ENCODE data around the gene PIP5K1C.
"Not testable (repeated sequence)": the region's sequence is repeated elsewhere in the genome, so short reads cannot be mapped to it uniquely, and the experiment has no call there.

The PIP5K1C gene

DNA sequence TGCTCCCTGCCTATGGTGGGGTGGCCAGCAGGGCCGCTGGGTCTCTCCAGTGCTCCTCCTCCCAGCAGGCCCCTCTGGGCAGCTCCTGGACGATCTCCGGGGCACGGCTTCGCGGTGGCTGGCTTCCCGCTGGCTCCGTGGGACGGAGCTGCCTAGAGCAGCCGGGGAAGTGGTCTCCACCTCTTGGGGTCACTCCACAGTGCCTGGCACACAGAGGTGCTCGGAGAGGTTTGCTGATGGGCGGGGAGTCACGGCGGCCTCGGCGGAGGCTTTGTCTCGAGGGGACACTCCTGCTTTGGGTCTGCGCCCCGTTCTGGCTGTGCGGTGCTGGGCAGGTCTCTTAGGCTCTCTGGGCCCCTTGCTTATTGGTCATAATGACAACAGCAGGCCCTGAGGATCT is 63.8 kb downstream of the PIP5K1C start:
- TF ChIP-seq, protein P1, sequence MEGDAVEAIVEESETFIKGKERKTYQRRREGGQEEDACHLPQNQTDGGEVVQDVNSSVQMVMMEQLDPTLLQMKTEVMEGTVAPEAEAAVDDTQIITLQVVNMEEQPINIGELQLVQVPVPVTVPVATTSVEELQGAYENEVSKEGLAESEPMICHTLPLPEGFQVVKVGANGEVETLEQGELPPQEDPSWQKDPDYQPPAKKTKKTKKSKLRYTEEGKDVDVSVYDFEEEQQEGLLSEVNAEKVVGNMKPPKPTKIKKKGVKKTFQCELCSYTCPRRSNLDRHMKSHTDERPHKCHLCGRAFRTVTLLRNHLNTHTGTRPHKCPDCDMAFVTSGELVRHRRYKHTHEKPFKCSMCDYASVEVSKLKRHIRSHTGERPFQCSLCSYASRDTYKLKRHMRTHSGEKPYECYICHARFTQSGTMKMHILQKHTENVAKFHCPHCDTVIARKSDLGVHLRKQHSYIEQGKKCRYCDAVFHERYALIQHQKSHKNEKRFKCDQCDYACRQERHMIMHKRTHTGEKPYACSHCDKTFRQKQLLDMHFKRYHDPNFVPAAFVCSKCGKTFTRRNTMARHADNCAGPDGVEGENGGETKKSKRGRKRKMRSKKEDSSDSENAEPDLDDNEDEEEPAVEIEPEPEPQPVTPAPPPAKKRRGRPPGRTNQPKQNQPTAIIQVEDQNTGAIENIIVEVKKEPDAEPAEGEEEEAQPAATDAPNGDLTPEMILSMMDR (IDR thresholded peaks at IDR 0.05; ENCODE audit: insufficient read depth, missing control alignments) = no peak
- no peak for FAIRE-seq
- no peak for DNase-seq (ENCODE audit: insufficient read length, low spot score)

DNA sequence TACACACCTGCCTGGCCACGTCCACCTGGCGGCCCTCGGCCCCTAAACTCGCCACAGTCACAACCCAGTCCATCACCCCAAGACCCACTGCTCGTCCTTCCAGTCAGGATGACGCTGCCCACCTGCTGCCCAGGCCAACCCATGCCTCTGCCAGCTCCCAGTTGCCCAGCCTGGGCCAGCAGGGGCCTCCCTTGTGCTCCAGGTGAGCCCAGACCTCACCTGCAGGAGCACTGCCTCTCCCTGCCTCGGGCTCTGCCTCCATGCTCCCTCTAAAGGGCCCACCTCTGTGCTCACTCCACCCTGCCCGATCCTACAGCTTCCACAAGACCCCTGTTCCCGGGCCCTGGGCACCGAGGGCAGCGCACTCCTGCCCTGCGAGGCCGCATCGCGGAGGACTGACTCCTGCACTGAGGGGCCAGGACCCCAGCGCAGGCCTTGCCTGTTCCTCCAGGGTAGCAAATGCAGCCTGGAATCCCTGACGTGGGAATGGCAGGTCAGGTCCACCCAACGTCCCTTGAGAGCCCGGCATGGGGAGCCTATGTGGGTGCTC is 65.7 kb downstream of the PIP5K1C start:
- FAIRE-seq = no peak
- TF ChIP-seq, protein P1 (IDR thresholded peaks at IDR 0.05; ENCODE audit: insufficient read depth, missing control alignments) = no peak

DNA sequence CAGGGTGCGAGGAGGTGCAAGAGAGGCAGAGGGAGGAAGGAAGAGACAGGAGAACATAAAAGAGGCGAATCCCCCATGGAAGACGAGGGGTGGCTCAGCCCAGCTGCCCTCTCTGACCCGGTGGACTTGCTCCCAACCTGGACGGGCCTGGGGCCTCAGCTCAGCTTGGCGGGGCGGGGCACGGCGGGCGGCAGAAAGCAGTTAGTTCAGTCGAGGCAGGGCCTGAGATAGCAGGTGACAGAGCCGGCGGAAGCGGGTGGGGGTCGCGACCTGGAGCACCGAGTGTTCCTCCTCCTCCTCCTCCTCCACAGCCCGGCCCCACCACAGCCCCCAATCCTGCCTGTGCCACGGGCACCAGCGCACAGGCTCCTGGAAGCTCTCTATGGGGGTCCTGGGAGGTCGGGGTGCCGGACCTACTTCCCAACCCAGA is 66.7 kb downstream of the PIP5K1C start:
- TF ChIP-seq, protein P1 (IDR thresholded peaks at IDR 0.05; ENCODE audit: insufficient read depth, missing control alignments) = no peak
- no peak for DNase-seq (ENCODE audit: insufficient read length, low spot score)
- no peak for FAIRE-seq

More for the DNA sequence above, 65.7 kb downstream of the PIP5K1C start:
- no peak for DNase-seq (ENCODE audit: insufficient read length, low spot score)

DNA sequence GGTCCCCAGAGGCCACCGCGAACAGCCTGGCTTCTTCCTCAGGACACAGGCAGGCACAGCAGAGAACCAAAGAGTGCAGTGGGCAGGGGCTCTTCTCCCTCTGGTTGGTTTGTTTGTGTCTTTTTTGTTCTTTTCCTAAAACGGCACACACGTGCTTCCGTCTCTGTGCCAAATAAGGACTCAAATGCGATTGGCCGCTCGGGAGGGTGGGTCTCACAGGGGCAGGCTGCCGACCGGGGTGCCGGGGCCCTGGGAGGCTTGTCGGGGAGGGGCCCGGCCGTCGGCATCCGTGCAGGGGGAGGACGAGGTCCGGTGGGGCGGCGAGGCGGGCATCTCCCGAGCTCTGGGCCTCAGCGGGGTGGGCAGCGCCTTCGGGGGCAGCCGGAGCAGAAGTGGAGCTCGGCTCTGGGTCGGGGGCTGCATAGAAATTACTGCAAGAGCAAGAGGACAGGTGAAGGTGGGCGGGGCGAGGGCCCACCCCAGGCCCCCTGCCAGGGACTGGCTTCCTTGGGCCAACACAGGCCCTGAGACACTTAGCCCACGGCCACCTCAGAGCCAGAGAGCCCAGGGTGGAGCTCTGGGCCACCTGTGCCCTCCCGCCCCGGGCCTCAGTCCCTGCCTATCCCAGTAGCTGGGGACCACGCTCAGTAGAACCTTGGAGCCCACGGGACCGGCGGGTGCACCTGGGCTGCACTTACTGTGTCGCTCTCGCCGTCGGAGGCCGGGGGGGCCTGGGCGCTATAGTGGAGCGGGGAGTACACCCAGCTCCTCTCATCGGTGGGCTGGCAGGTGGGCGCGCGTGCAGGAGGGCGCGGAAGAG is 67.3 kb downstream of the PIP5K1C start:
- DNase-seq (ENCODE audit: insufficient read length, low spot score) (no peak), FAIRE-seq (no peak)
- TF ChIP-seq, protein P1 (IDR thresholded peaks at IDR 0.05; ENCODE audit: insufficient read depth, missing control alignments) = no peak

DNA sequence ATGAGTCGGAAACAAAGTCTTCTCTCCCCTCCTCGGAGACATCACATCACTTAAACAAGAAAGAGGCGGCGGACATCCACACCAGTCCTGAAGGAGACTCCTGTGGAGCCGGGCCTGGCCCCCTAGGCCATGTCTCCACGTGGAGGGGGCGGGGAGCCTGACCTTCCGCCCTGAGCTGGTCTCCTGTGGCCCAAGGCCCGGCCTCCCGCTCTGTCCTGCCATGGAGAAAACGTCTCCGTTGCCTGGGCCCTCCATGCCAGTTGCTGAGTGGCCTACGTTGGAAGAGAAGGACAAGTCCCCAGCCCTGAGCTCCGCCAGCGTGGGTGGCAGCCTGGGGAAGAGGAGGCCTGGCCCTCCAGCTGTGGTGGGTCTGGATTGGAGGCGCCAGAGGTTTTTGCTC is 68.2 kb downstream of the PIP5K1C start:
- TF ChIP-seq, protein P1 (IDR thresholded peaks at IDR 0.05; ENCODE audit: insufficient read depth, missing control alignments) = no peak
- DNase-seq (ENCODE audit: insufficient read length, low spot score) (no peak), FAIRE-seq (no peak)

DNA sequence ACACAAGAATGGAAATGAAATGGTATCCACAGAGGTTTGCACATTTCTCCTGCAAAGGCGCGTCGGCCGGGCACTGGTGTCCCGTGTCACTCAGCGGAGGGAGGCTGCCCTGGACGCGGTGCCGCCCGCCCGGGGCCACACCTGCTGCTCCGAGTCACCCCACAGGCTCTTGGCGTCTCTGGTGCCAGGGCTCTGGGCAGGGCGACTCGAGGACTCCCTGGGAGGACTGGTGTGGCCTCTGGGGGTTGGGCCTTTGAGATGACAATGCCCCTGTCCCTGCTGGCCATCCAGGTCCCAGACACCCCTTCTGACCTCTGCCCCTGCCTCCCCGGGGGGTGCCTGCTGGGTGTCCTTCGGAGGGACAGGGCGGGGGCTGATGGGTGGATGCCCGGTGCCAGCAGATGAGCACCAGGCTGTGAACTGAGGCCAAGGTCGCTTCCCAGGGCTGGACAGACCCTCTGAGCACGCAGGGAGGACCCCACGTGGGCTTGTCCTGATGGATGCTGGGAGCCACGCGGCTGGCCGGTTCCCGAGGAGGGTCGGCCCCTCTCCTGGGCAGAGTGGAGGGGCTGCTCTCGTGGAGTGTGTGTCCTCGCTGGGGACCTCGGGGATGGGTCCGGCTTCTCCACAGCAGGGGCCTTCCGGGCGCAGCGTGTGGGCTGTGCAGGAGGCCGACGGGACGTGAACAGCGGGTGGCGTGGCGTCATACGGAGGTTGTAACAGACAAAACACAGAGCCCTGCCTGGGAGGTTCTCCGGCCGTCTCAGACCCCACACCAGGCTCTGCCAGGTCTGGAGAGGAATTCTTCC is 69.0 kb downstream of the PIP5K1C start:
- TF ChIP-seq, protein P1 (IDR thresholded peaks at IDR 0.05; ENCODE audit: insufficient read depth, missing control alignments) = no peak
- no peak for DNase-seq (ENCODE audit: insufficient read length, low spot score)
- FAIRE-seq = no peak

DNA sequence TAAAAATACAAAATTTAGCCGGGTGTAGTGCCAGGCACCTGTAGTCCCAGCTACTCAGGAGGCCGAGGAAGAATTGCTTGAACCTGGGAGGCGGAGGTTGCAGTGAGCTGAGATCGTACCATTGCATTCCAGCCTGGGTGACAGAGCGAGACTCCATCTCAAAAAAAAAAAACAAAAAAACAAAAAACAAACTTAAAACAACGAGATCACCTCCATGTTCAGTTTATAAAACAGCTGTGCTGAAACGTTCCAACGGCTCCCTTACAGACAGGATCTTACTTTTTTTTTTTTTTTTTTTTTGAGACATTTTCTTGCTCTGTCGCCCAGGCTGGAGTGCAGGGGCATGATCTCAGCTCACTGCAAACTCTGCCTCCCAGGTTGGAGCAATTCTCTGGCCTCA is 71.5 kb downstream of the PIP5K1C start:
- not testable (repeated sequence) for DNase-seq (ENCODE audit: insufficient read length, low spot score); FAIRE-seq

Measured in D721Med (cell line).